ENCODE results near the gene DUSP14. TPM values are rescaled to one million over a fixed set of nuclear protein-coding genes. Genes with fewer than 3 reads are reported as not detected.

Gene DUSP14
- total RNA-seq, 1 experiment from 2014 or later: 56.2 TPM

DNA sequence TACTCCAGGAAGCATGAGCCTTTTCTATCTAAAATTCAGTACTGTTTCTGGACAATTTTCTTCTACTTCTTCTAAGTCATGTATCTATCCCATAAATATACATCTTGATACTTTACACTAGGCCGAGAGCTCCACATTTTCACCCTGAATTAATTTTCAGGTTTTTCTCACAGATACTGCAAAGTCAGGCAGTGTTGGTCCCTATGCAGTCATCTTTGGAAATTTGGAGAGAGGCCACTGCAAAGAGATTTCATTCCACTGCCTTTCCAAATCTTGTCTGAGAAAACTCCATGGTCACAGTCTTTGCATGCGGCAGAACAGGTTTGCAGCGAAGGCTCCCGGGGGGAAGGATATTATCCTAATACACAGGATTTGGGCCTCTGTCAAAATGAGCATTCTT is 28.2 kb downstream of the DUSP14 start:
- Histone ChIP-seq H3K9ac (ENCODE audit: low read length) (no peak overlapping the region), H3K4me3 (ENCODE audit: low read length) (no peak overlapping the region), H3K36me3 (ENCODE audit: low read depth, low read length) (no peaks in the 10 kb centered on the region; the same call in 1 of the 2 replicates), H3K9me2 (replicated peaks; ENCODE audit: low read length) (no peaks in the 10 kb centered on the region), H3K27ac (ENCODE audit: low read length) (no peak overlapping the region), H3K4me1 (ENCODE audit: insufficient read depth, low read length) (no peaks in the 10 kb centered on the region), H3K79me2 (ENCODE audit: low read length) (no peaks in the 10 kb centered on the region), H2AFZ (ENCODE audit: low read length) (no peak overlapping the region), H3K27me3 (ENCODE audit: low read length) (no peaks in the 10 kb centered on the region), H3K4me2 (ENCODE audit: low read length) (no peak overlapping the region), H3F3A (ENCODE audit: low read length, unreplicated experiment) (no peaks in the 10 kb centered on the region), H3K9me3 (ENCODE audit: low read length) (no peaks in the 10 kb centered on the region), H4K20me1 (ENCODE audit: low read length) (no peaks in the 10 kb centered on the region)
- intact Hi-C loops (cut with micrococcal nuclease): no loop called here
- BruUV-seq (replicated peaks): no TSS peak
- DNase-seq (no peak), ATAC-seq (no peak)
- TF ChIP-seq EZH2 (IDR thresholded peaks at IDR 0.05; ENCODE audit: low read length, unreplicated experiment) (no peak), EZH2phosphoT487 (IDR thresholded peaks at IDR 0.05; ENCODE audit: borderline replicate concordance, low read length) (no peak)
- TF ChIP-seq, protein P1, sequence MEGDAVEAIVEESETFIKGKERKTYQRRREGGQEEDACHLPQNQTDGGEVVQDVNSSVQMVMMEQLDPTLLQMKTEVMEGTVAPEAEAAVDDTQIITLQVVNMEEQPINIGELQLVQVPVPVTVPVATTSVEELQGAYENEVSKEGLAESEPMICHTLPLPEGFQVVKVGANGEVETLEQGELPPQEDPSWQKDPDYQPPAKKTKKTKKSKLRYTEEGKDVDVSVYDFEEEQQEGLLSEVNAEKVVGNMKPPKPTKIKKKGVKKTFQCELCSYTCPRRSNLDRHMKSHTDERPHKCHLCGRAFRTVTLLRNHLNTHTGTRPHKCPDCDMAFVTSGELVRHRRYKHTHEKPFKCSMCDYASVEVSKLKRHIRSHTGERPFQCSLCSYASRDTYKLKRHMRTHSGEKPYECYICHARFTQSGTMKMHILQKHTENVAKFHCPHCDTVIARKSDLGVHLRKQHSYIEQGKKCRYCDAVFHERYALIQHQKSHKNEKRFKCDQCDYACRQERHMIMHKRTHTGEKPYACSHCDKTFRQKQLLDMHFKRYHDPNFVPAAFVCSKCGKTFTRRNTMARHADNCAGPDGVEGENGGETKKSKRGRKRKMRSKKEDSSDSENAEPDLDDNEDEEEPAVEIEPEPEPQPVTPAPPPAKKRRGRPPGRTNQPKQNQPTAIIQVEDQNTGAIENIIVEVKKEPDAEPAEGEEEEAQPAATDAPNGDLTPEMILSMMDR (conservative IDR thresholded peaks at IDR 0.05; ENCODE audit: low read depth, low read length): no peak
- POLR2A ChIA-PET (ENCODE audit: unreplicated experiment): no interaction called here
- CTCF ChIA-PET: no interaction called here

DNA sequence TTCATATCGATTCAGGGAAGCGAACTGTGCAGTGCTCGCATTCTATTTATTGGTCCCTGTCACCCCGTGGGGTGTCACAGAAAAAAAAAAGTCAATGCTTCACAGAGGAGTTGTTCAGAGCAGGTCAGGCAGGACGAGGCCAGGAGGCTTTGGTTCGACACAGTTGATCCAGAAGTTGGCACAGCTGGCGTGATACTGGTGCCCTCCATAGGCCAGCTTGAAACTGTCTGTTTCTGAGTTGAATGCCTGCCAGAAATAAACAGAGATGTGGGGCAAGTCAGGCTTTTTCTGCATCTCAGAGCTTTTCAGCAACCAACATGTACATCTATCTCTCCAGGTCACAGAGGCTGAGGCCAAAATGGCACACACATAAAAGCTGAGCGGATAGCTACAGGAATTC is 29.1 kb downstream of the DUSP14 start:
- intact Hi-C loops (cut with micrococcal nuclease): no loop called here
- BruUV-seq (replicated peaks): no TSS peak
- H3K4me2 ChIP-seq (ENCODE audit: low read length): no peak overlapping the region
- H2AFZ ChIP-seq (ENCODE audit: low read length): no peak overlapping the region
- no peak for ATAC-seq
- H3K4me3 ChIP-seq (ENCODE audit: low read length): no peak overlapping the region
- CTCF ChIA-PET: no interaction called here
- no peaks in the 10 kb centered on the region; the same call in 1 of the 2 replicates for H3K36me3 ChIP-seq (ENCODE audit: low read depth, low read length)
- no peaks in the 10 kb centered on the region for H3K4me1 ChIP-seq (ENCODE audit: insufficient read depth, low read length)
- no peak for DNase-seq
- H3K9me3 ChIP-seq (ENCODE audit: low read length): no peaks in the 10 kb centered on the region
- H4K20me1 ChIP-seq (ENCODE audit: low read length): no peaks in the 10 kb centered on the region
- H3K27ac ChIP-seq (ENCODE audit: low read length): no peak overlapping the region
- TF ChIP-seq, protein P1 (conservative IDR thresholded peaks at IDR 0.05; ENCODE audit: low read depth, low read length): no peak
- TF ChIP-seq EZH2phosphoT487 (IDR thresholded peaks at IDR 0.05; ENCODE audit: borderline replicate concordance, low read length) (no peak), EZH2 (IDR thresholded peaks at IDR 0.05; ENCODE audit: low read length, unreplicated experiment) (no peak)
- H3K27me3 ChIP-seq (ENCODE audit: low read length): no peaks in the 10 kb centered on the region
- H3K9me2 ChIP-seq (replicated peaks; ENCODE audit: low read length): no peaks in the 10 kb centered on the region
- H3K9ac ChIP-seq (ENCODE audit: low read length): no peak overlapping the region
- POLR2A ChIA-PET (ENCODE audit: unreplicated experiment): no interaction called here
- H3K79me2 ChIP-seq (ENCODE audit: low read length): no peaks in the 10 kb centered on the region
- no peaks in the 10 kb centered on the region for H3F3A ChIP-seq (ENCODE audit: low read length, unreplicated experiment)

DNA sequence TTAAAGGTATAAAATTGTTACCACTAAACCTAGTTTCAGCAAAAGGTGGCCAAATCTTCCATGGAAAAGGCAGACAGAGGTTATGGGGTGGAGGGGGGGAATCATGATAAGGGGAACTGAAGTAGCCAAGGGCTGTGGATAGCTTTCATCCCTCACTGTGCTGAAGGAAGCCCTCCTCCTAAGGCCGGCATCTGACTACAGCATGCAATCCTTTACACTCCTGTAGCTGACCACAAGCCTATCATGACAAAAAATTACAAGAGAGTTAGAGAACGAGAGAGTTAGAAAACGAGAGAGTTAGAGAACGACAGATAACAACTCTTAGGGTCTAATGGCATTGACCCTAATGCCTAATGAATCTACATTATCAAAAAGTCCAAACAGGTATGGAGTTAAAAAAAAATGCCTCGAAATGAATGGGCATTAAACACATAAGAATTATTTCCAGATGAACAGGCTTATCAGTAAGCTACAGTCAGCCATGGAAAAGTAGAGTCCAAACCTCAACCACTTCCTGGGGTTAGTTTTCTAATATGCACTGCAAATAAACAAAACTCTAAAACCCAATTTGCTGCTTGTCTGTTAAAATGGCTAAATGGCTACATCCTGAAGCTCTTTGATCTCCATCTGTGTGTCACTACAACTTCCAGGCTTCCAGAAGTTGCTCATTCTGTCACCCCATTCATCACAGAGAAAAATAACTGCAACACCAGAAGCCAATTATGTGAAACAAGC is 29.7 kb downstream of the DUSP14 start:
- no peak overlapping the region for H3K9ac ChIP-seq (ENCODE audit: low read length)
- no peaks in the 10 kb centered on the region; the same call in 1 of the 2 replicates for H3K36me3 ChIP-seq (ENCODE audit: low read depth, low read length)
- POLR2A ChIA-PET (ENCODE audit: unreplicated experiment): no interaction called here
- no peaks in the 10 kb centered on the region for H3K9me2 ChIP-seq (replicated peaks; ENCODE audit: low read length)
- no peaks in the 10 kb centered on the region for H3K27me3 ChIP-seq (ENCODE audit: low read length)
- CTCF ChIA-PET: no interaction called here
- no peak overlapping the region for H3K4me3 ChIP-seq (ENCODE audit: low read length)
- no peak overlapping the region for H2AFZ ChIP-seq (ENCODE audit: low read length)
- intact Hi-C loops (cut with micrococcal nuclease): no loop called here
- H3K4me2 ChIP-seq (ENCODE audit: low read length): no peak overlapping the region
- TF ChIP-seq, protein P1 (conservative IDR thresholded peaks at IDR 0.05; ENCODE audit: low read depth, low read length): no peak
- no peak for TF ChIP-seq EZH2phosphoT487 (IDR thresholded peaks at IDR 0.05; ENCODE audit: borderline replicate concordance, low read length)
- no peak for TF ChIP-seq EZH2 (IDR thresholded peaks at IDR 0.05; ENCODE audit: low read length, unreplicated experiment)
- no peak overlapping the region for H3K27ac ChIP-seq (ENCODE audit: low read length)
- H3K4me1 ChIP-seq (ENCODE audit: insufficient read depth, low read length): no peaks in the 10 kb centered on the region
- H3F3A ChIP-seq (ENCODE audit: low read length, unreplicated experiment): no peaks in the 10 kb centered on the region
- ATAC-seq: no peak
- no TSS peak for BruUV-seq (replicated peaks)
- no peaks in the 10 kb centered on the region for H3K79me2 ChIP-seq (ENCODE audit: low read length)
- no peak for DNase-seq
- H4K20me1 ChIP-seq (ENCODE audit: low read length): no peaks in the 10 kb centered on the region
- H3K9me3 ChIP-seq (ENCODE audit: low read length): no peaks in the 10 kb centered on the region

Data from PC-3 (cell line).